HepG2 (cell line): Measurements from ENCODE around the gene ZNF563. TPM values are rescaled to one million over a fixed set of nuclear protein-coding genes. Genes with fewer than 3 reads are reported as not detected.

ENCODE experiments used
- BRF2 ChIP-seq: sonication (generic); formaldehyde crosslinking; IDR thresholded peaks from 2 replicates; pipeline ENCODE4 v1.8.1; 2022; ENCODE audit warnings: mild to moderate bottlenecking, missing genetic modification reagents
- DR1 ChIP-seq: sonication (generic); formaldehyde crosslinking; IDR thresholded peaks from 2 replicates; pipeline ENCODE4 v1.8.0; 2021; ENCODE audit warnings: mild to moderate bottlenecking, missing genetic modification reagents, inconsistent platforms
- ELF3 ChIP-seq: IDR thresholded peaks from 2 replicates; pipeline ENCODE4 v1.6.1; 2016; ENCODE audit warnings: missing genetic modification reagents, missing compliant biosample characterization
- HOXA7 ChIP-seq: sonication (generic); formaldehyde crosslinking; IDR thresholded peaks from 2 replicates; pipeline ENCODE4 v1.8.1; 2022; ENCODE audit warnings: mild to moderate bottlenecking, missing genetic modification reagents, moderate library complexity
- MZF1 ChIP-seq: sonication (generic); formaldehyde crosslinking; IDR thresholded peaks from 2 replicates; pipeline ENCODE4 v1.8.1; 2023; ENCODE audit warnings: mild to moderate bottlenecking, missing genetic modification reagents, borderline replicate concordance
- NFIB ChIP-seq: sonication (generic); formaldehyde crosslinking; IDR thresholded peaks from 2 replicates; pipeline ENCODE4 v1.9.0; 2021; ENCODE audit warnings: missing genetic modification reagents, mild to moderate bottlenecking, borderline replicate concordance
- NONO ChIP-seq, 2 experiments: fragments of 450-650 bp in 1 of 2; sonication (generic) in 1 of 2; formaldehyde crosslinking in 1 of 2; IDR thresholded peaks in 1 of 2; conservative IDR thresholded peaks in 1 of 2; 2 replicates each; pipeline versions ENCODE4 v1.6.1 to v1.8.0; 2017 to 2022; ENCODE audit warnings: mild to moderate bottlenecking in 1 of 2, missing genetic modification reagents in 1 of 2, moderate library complexity in 1 of 2
- RFXANK ChIP-seq: IDR thresholded peaks from 2 replicates; pipeline ENCODE4 v1.6.1; 2016
- SIN3B ChIP-seq: fragments of 150-350 bp; IDR thresholded peaks from 2 replicates; pipeline ENCODE4 v1.6.1; 2014; ENCODE audit warnings: low read length
- SMAD1 ChIP-seq: sonication (generic); formaldehyde crosslinking; IDR thresholded peaks from 2 replicates; pipeline ENCODE4 v1.4.0; 2020; ENCODE audit warnings: missing genetic modification reagents, low read depth, mild to moderate bottlenecking, borderline replicate concordance
- SMC3 ChIP-seq: IDR thresholded peaks from 2 replicates; pipeline ENCODE4 v1.6.1; 2011; ENCODE audit warnings: low read length, improper control_type of control experiment
- TCF7 ChIP-seq: sonication (generic); IDR thresholded peaks from 2 replicates; pipeline ENCODE4 v1.6.1; 2016; ENCODE audit warnings: antibody characterized with exemption, low read depth
- YEATS2 ChIP-seq: sonication (generic); formaldehyde crosslinking; IDR thresholded peaks from 2 replicates; pipeline ENCODE4 v1.4.0; 2020; ENCODE audit warnings: missing genetic modification reagents, borderline replicate concordance
- ZMAT3 ChIP-seq: sonication (generic); formaldehyde crosslinking; conservative IDR thresholded peaks from 2 replicates; pipeline ENCODE4 v1.7.0; 2021; ENCODE audit warnings: missing genetic modification reagents
- ZNF205 ChIP-seq: IDR thresholded peaks from 2 replicates; pipeline ENCODE4 v1.6.1; 2018; ENCODE audit warnings: missing biosample characterization, missing genetic modification reagents
- ZNF263 ChIP-seq: sonication (generic); formaldehyde crosslinking; IDR thresholded peaks from 2 replicates; pipeline ENCODE4 v1.4.0; 2020; ENCODE audit warnings: missing genetic modification reagents
- ZNF414 ChIP-seq: sonication (generic); formaldehyde crosslinking; IDR thresholded peaks from 2 replicates; pipeline ENCODE4 v1.5.0; 2020; ENCODE audit warnings: missing genetic modification reagents
- ZNF503 ChIP-seq: sonication (generic); formaldehyde crosslinking; IDR thresholded peaks from 2 replicates; pipeline ENCODE4 v1.4.0; 2020; ENCODE audit warnings: missing genetic modification reagents
- ZNF749 ChIP-seq: sonication (generic); formaldehyde crosslinking; IDR thresholded peaks from 2 replicates; pipeline ENCODE4 v1.8.0; 2022; ENCODE audit warnings: mild to moderate bottlenecking, missing genetic modification reagents, moderate library complexity, borderline replicate concordance
- polyA plus RNA-seq, 8 experiments: library from polyadenylated mRNA; depleted of rRNA in 3 of 8; stranded (reverse) in 7 of 8; unstranded in 1 of 8; fragments of >200 nt; fragmentation: Illumina TruSeq in 4 of 8; extraction: Trizol in 4 of 8; gene quantifications; 2 replicates each; pipeline versions ENCODE4 v1.2.1 to v1.2.3, GENCODE V29; 2011 to 2016; ENCODE audit warnings: low read depth in 4 of 8, missing spikeins in 1 of 8, mixed read lengths in 1 of 8; ENCODE audit not compliant: insufficient read depth in 1 of 8
- total RNA-seq, 5 experiments: library from RNA; depleted of rRNA; stranded (reverse); fragments of >200 nt; fragmentation: Illumina TruSeq; extraction: Trizol; gene quantifications; 2 replicates each; pipeline ENCODE4 v1.2.3, GENCODE V29; 2016; ENCODE audit warnings: low read depth in 1 of 5
- TF ChIP-seq, protein P1 (sequence below): sonication (generic); formaldehyde crosslinking; IDR thresholded peaks from 2 replicates; pipeline ENCODE4 v1.4.0; 2020; ENCODE audit warnings: mild to moderate bottlenecking, missing genetic modification reagents
- TF ChIP-seq, protein P2 (sequence below): sonication (generic); formaldehyde crosslinking; IDR thresholded peaks from 2 replicates; pipeline ENCODE4 v1.4.0; 2020; ENCODE audit warnings: mild to moderate bottlenecking, missing genetic modification reagents

Gene ZNF563
- total and polyA plus RNA-seq, 2 of the 13 experiments (the other 11 are each of a cell fraction or from before 2014, with no cell fraction given): 7.5 to 19.5 TPM

GRCh38 chr19:12333162-12334159 lies at the start of gene ZNF563 (continued):
- 0 out of 2 replicates have a peak, but pooled peaks have one; percentile 37 for TF ChIP-seq ZNF503 (CRISPR knock-in tag)
- TF ChIP-seq ZNF414: 0 out of 2 replicates have a peak, but pooled peaks have one; percentile 28
- TF ChIP-seq ZNF263 (CRISPR knock-in tag): 0 out of 2 replicates have a peak, but pooled peaks have one; percentile 39
- TF ChIP-seq SMC3: no peak
- TF ChIP-seq, protein P1, sequence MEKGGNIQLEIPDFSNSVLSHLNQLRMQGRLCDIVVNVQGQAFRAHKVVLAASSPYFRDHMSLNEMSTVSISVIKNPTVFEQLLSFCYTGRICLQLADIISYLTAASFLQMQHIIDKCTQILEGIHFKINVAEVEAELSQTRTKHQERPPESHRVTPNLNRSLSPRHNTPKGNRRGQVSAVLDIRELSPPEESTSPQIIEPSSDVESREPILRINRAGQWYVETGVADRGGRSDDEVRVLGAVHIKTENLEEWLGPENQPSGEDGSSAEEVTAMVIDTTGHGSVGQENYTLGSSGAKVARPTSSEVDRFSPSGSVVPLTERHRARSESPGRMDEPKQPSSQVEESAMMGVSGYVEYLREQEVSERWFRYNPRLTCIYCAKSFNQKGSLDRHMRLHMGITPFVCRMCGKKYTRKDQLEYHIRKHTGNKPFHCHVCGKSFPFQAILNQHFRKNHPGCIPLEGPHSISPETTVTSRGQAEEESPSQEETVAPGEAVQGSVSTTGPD (CRISPR knock-in tag): no peak
- TF ChIP-seq SMAD1 (CRISPR knock-in tag): peak; percentile 60; the same call in 1 of the 2 replicates
- TF ChIP-seq, protein P2, sequence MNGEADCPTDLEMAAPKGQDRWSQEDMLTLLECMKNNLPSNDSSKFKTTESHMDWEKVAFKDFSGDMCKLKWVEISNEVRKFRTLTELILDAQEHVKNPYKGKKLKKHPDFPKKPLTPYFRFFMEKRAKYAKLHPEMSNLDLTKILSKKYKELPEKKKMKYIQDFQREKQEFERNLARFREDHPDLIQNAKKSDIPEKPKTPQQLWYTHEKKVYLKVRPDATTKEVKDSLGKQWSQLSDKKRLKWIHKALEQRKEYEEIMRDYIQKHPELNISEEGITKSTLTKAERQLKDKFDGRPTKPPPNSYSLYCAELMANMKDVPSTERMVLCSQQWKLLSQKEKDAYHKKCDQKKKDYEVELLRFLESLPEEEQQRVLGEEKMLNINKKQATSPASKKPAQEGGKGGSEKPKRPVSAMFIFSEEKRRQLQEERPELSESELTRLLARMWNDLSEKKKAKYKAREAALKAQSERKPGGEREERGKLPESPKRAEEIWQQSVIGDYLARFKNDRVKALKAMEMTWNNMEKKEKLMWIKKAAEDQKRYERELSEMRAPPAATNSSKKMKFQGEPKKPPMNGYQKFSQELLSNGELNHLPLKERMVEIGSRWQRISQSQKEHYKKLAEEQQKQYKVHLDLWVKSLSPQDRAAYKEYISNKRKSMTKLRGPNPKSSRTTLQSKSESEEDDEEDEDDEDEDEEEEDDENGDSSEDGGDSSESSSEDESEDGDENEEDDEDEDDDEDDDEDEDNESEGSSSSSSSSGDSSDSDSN: peak; percentile 82
- TF ChIP-seq YEATS2: peak; percentile 67; the same call in 1 of the 2 replicates
- TF ChIP-seq BRF2 (CRISPR knock-in tag): no peak
- TF ChIP-seq MZF1 (CRISPR knock-in tag): no peak
- TF ChIP-seq ZNF205: peak; percentile 37; the same call in 1 of the 2 replicates
- peak; percentile 86 for TF ChIP-seq TCF7
- TF ChIP-seq HOXA7 (CRISPR knock-in tag): no peak
- no peak; the same call in 1 of the 2 replicates for TF ChIP-seq ELF3 (CRISPR knock-in tag)
- no peak for TF ChIP-seq SIN3B
- no peak for TF ChIP-seq NONO (IDR thresholded peaks at IDR 0.05)
- peak; percentile 58 for TF ChIP-seq NONO (CRISPR knock-in tag; conservative IDR thresholded peaks at IDR 0.05)
- TF ChIP-seq ZMAT3 (CRISPR knock-in tag): 0 out of 2 replicates have a peak, but pooled peaks have one; percentile 62
- no peak for TF ChIP-seq NFIB (CRISPR knock-in tag)
- TF ChIP-seq RFXANK: no peak
- TF ChIP-seq DR1 (CRISPR knock-in tag): peak; percentile 92
- no peak for TF ChIP-seq ZNF749
